B cell (primary cell): Measurements from ENCODE around the gene MAN2B1. TPM values are rescaled to one million over a fixed set of nuclear protein-coding genes. Genes with fewer than 3 reads are reported as not detected.
A peak's percentile ranks its signal among the peaks of the same experiment; 100 is the strongest.

ENCODE experiments used
- ATAC-seq: fragments of 200-7000 bp; cut with Tn5 transposase; one replicate; pipeline ENCODE4 v1.10.0; 2021; ENCODE audit warnings: low read depth, mild to moderate bottlenecking, moderate number of reproducible peaks, moderate library complexity
- CTCF ChIA-PET: fragments of 350-600 bp; sonication (Branson Sonifier 250); formaldehyde crosslinking; loops from one replicate; lab custom pipeline; 2021; ENCODE audit warnings: antibody characterized with exemption, inconsistent platforms; lab: Charles Lee
- POLR2A ChIA-PET: fragments of 350-600 bp; sonication (Branson Sonifier 250); formaldehyde crosslinking; loops from one replicate; lab custom pipeline; 2021; ENCODE audit warnings: antibody characterized with exemption; lab: Charles Lee
- DNase-seq: peaks from one replicate; pipeline ENCODE4 v3.0.0; 2013
- H2AFZ ChIP-seq: 2 replicates; pipeline ENCODE4 v1.6.1; 2012; ENCODE audit warnings: mild to moderate bottlenecking, low read depth, low read length; ENCODE audit not compliant: insufficient read depth, poor library complexity, severe bottlenecking
- H3K27ac ChIP-seq, 2 donors: 1 replicate in 1 of 2; 2 replicates in 1 of 2; pipeline ENCODE4 v1.5.1; 2012 to 2013; ENCODE audit warnings: low read length in 2 of 2, mild to moderate bottlenecking in 2 of 2, moderate library complexity in 1 of 2
- H3K27me3 ChIP-seq, 4 experiments: fragments of 200-600 bp in 1 of 4; sonication (generic) in 1 of 4; replicated peaks in 1 of 4; 1 replicate in 2 of 4; 2 replicates in 2 of 4; pipeline versions ENCODE4 v1.6.1 to v1.7.0; 2013 to 2016; ENCODE audit warnings: low read length in 3 of 4, mild to moderate bottlenecking in 2 of 4, mixed read lengths in 1 of 4, moderate library complexity in 1 of 4; ENCODE audit not compliant: insufficient read depth in 4 of 4, control insufficient read depth in 3 of 4; ENCODE audit errors: control extremely low read depth in 1 of 4
- H3K36me3 ChIP-seq, 2 experiments: replicated peaks in 1 of 2; 1 replicate in 1 of 2; 2 replicates in 1 of 2; pipeline versions ENCODE4 v1.6.1 to v1.7.1; 2013; ENCODE audit warnings: low read length in 1 of 2; ENCODE audit not compliant: insufficient read depth in 2 of 2, control insufficient read depth in 1 of 2; ENCODE audit errors: control extremely low read depth in 1 of 2, extremely low read depth in 1 of 2
- H3K4me1 ChIP-seq, 2 donors: fragments of 200-600 bp in 1 of 2; sonication (generic) in 1 of 2; 1 replicate in 1 of 2; 2 replicates in 1 of 2; pipeline versions ENCODE4 v1.5.1 to v1.6.1; 2013 to 2017; ENCODE audit warnings: low read length in 2 of 2; ENCODE audit not compliant: control insufficient read depth in 2 of 2, insufficient read depth in 2 of 2
- H3K4me2 ChIP-seq: replicated peaks from 2 replicates; pipeline ENCODE3; 2012; ENCODE audit warnings: mild to moderate bottlenecking, low read depth, low read length; ENCODE audit not compliant: poor library complexity, severe bottlenecking
- H3K4me3 ChIP-seq, 5 experiments: fragments of 200-600 bp in 1 of 5; sonication (generic) in 1 of 5; 1 replicate in 3 of 5; 2 replicates in 2 of 5; pipeline versions ENCODE4 v1.5.1 to v1.7.0; 2011 to 2016; ENCODE audit warnings: low read length in 4 of 5, mild to moderate bottlenecking in 4 of 5, low read depth in 2 of 5, control low read depth in 1 of 5, moderate library complexity in 1 of 5; ENCODE audit not compliant: insufficient read depth in 1 of 5; ENCODE audit errors: control extremely low read depth in 1 of 5, extremely low read depth in 1 of 5
- H3K79me2 ChIP-seq: fragments of 200-600 bp; sonication (generic); one replicate; pipeline ENCODE4 v1.6.0; 2016; ENCODE audit warnings: low read length; ENCODE audit not compliant: control insufficient read depth, insufficient read depth
- H3K9ac ChIP-seq: fragments of 200-600 bp; sonication (generic); 2 replicates; pipeline ENCODE4 v1.6.1; 2017; ENCODE audit warnings: mild to moderate bottlenecking, low read length, moderate library complexity
- H3K9me3 ChIP-seq, 3 donors: one replicate each; pipeline versions ENCODE4 v1.6.1 to v1.7.1; 2013; ENCODE audit warnings: low read length in 2 of 3; ENCODE audit not compliant: control insufficient read depth in 2 of 3, insufficient read depth in 1 of 3; ENCODE audit errors: control extremely low read depth in 1 of 3
- H4K20me1 ChIP-seq: 2 replicates; pipeline ENCODE4 v1.6.0; 2012; ENCODE audit warnings: mild to moderate bottlenecking, low read length; ENCODE audit not compliant: insufficient read depth, control insufficient read depth, poor library complexity, severe bottlenecking
- H3K27ac Mint-ChIP-seq: one replicate; pipeline ENCODE4 v1.8.0; 2021; ENCODE audit warnings: mixed read lengths
- H3K27me3 Mint-ChIP-seq: one replicate; pipeline ENCODE4 v1.8.0; 2021; ENCODE audit warnings: mixed read lengths
- H3K4me1 Mint-ChIP-seq: one replicate; pipeline ENCODE4 v1.8.0; 2021; ENCODE audit warnings: mixed read lengths
- H3K4me3 Mint-ChIP-seq: one replicate; pipeline ENCODE4 v1.8.0; 2021; ENCODE audit warnings: mixed read lengths
- H3K9me3 Mint-ChIP-seq: one replicate; pipeline ENCODE4 v1.8.0; 2022; ENCODE audit warnings: mixed read lengths; ENCODE audit not compliant: insufficient read depth
- EZH2 ChIP-seq: IDR thresholded peaks from 2 replicates; pipeline ENCODE4 v1.6.1; 2012; ENCODE audit warnings: borderline replicate concordance, low read depth, mild to moderate bottlenecking, moderate library complexity, low read length; ENCODE audit not compliant: insufficient read depth, poor library complexity, severe bottlenecking
- WGBS: methylation state at CpG from one replicate; pipeline ENCODE4 v1.1.5; 2013; ENCODE audit warnings: missing lambda C conversion rate; ENCODE audit not compliant: insufficient coverage; 5-methylcytosine and 5-hydroxymethylcytosine counted together
- intact Hi-C: fragments of 100-400 bp; cut with micrococcal nuclease; formaldehyde crosslinking; loops from one replicate; pipeline ENCODE4 v1.10.0; 2022
- polyA plus RNA-seq: library from polyadenylated mRNA; depleted of rRNA; stranded (reverse); fragments of >200 nt; gene quantifications from 2 replicates; pipeline ENCODE4 v1.2.3, GENCODE V29; 2012
- total RNA-seq, 2 donors: library from RNA; stranded (reverse); fragments of 120-200 nt in 1 of 2; gene quantifications; 1 replicate in 1 of 2; 2 replicates in 1 of 2; pipeline versions ENCODE4 v1.2.3 to v1.2.4, GENCODE V29; 2013 to 2022
- TF ChIP-seq, protein P1 (sequence below): fragments of 200-600 bp; IDR thresholded peaks from one replicate; pipeline ENCODE4 v1.8.0; 2022; ENCODE audit warnings: antibody characterized with exemption, mild to moderate bottlenecking

MAN2B1 gene
- total and polyA plus RNA-seq, 2 donors (not counting 1 experiment from before 2014, with no cell fraction given) = 183 to 256 TPM

GRCh38 chr19:12692960-12693359 lies 26.4 kb upstream of the MAN2B1 start:
- CTCF ChIA-PET = interaction anchor here (0.5 kb wide), 1 partner anchor 189 kb away, joined by 3 read pairs; no protein-coding TSS in a partner anchor
- no peak overlapping the region for H3K27ac ChIP-seq
- POLR2A ChIA-PET = interaction anchor here (0.6 kb wide), 1 partner anchor 37 kb away, joined by 3 read pairs; no protein-coding TSS in a partner anchor
- H3K9me3 Mint-ChIP-seq = no peaks in the 10 kb centered on the region
- H3K27me3 Mint-ChIP-seq = no peaks in the 10 kb centered on the region
- no peak overlapping the region for H3K4me2 ChIP-seq
- no peaks in the 10 kb centered on the region for H4K20me1 ChIP-seq
- no peak overlapping the region for H2AFZ ChIP-seq
- H3K27me3 ChIP-seq = no peaks in the 10 kb centered on the region
- no peaks in the 10 kb centered on the region for H3K79me2 ChIP-seq
- no peak for ATAC-seq
- TF ChIP-seq, protein P1, sequence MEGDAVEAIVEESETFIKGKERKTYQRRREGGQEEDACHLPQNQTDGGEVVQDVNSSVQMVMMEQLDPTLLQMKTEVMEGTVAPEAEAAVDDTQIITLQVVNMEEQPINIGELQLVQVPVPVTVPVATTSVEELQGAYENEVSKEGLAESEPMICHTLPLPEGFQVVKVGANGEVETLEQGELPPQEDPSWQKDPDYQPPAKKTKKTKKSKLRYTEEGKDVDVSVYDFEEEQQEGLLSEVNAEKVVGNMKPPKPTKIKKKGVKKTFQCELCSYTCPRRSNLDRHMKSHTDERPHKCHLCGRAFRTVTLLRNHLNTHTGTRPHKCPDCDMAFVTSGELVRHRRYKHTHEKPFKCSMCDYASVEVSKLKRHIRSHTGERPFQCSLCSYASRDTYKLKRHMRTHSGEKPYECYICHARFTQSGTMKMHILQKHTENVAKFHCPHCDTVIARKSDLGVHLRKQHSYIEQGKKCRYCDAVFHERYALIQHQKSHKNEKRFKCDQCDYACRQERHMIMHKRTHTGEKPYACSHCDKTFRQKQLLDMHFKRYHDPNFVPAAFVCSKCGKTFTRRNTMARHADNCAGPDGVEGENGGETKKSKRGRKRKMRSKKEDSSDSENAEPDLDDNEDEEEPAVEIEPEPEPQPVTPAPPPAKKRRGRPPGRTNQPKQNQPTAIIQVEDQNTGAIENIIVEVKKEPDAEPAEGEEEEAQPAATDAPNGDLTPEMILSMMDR = no peak
- TF ChIP-seq EZH2 = no peak
- intact Hi-C loops = no loop called here
- H3K9ac ChIP-seq = no peak overlapping the region
- no peak for DNase-seq
- no peak overlapping the region for H3K4me3 Mint-ChIP-seq
- H3K4me3 ChIP-seq = no peak overlapping the region
- peaks cover 7% of the 10 kb centered on the region for H3K4me1 Mint-ChIP-seq
- peaks cover 13 to 17% of the 10 kb centered on the region in 2 donors for H3K4me1 ChIP-seq
- H3K9me3 ChIP-seq = no peaks in the 10 kb centered on the region
- no peaks in the 10 kb centered on the region for H3K36me3 ChIP-seq
- WGBS = 98% methylated on average over 4 of the region's 5 CpGs
- no peak overlapping the region for H3K27ac Mint-ChIP-seq

DNA sequence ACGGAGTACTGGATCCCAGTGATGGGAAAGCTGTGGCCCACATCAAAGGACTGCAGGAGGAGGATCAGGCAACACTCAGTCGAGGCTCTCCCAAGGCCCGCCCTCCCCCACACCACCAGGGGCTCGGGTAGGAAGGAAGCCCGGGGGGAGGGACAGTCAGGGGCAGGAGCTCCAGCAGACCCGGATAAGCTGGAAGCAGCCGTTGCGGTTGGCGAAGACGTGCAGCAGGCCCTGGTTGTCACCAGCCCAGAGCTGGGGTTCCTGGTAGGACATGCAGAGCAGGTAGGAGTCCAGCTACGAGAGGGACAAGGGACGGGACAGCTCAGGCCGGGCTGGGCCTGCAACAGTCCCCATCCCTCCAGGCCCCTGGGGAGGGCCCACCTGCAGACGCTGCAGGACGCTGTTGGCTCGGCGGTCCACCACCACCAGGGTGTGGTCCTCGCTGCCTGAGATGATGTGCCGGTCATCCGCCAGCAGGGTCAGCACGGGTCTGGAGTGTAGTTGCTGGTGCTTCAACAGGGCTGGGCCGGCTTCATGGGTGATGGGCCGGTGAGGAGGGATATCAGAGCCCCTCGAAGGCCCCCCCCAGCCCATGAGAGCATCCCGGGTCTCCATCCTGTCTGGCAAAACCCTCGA lies 23.2 kb upstream of the MAN2B1 start:
- Histone ChIP-seq H2AFZ (no peak overlapping the region), H3K9me3 (no peaks in the 10 kb centered on the region), H3K79me2 (no peaks in the 10 kb centered on the region), H3K27ac (no peak overlapping the region), H4K20me1 (no peaks in the 10 kb centered on the region), H3K4me1 (no peaks in the 10 kb centered on the region), H3K36me3 (no peaks in the 10 kb centered on the region), H3K4me3 (no peak overlapping the region), H3K27me3 (no peaks in the 10 kb centered on the region), H3K9ac (no peak overlapping the region), H3K4me2 (no peak overlapping the region)
- peak; percentile 10 for DNase-seq
- no peaks in the 10 kb centered on the region for H3K4me1 Mint-ChIP-seq
- no peak overlapping the region for H3K27ac Mint-ChIP-seq
- H3K9me3 Mint-ChIP-seq = no peaks in the 10 kb centered on the region
- intact Hi-C loops = no loop called here
- 43% methylated on average over 22 of the region's 26 CpGs for WGBS
- no peaks in the 10 kb centered on the region for H3K27me3 Mint-ChIP-seq
- no peak overlapping the region for H3K4me3 Mint-ChIP-seq
- TF ChIP-seq, protein P1 = no peak
- TF ChIP-seq EZH2 = no peak
- ATAC-seq = no peak
- ChIA-PET CTCF (interaction anchor here (1.0 kb wide), 1 partner anchor 12 kb away, joined by 4 read pairs; no protein-coding TSS in a partner anchor), POLR2A (no interaction called here)
